ENCODE measurements around the gene SMOC2. TPM values are rescaled to one million over a fixed set of nuclear protein-coding genes. Genes with fewer than 3 reads are reported as not detected.

Gene SMOC2
- total RNA-seq, 4 donors from 2014 or later: 10.7 to 14.9 (median 13.7) TPM

DNA sequence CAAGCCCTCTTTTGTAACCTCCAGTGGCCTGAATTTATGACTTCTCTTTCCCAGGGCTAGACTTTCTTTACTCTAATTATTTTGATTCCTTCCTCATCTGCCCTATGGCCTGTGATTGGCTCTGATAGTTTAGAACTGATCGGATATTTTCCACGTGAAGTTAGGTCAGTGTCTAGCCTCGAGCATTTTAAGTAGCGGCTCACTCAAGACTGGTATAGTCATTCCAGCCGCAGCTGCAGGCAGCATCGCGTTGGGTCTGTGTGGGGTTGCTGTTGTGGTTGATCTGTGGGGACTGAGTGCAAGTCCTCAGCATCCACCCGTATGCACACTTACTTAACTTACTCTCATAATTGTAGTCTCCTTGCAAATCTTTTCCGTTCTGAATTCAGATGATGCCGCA, 105.7 kb downstream of the SMOC2 start:
- no peak for TF ChIP-seq POLR2A (IDR thresholded peaks at IDR 0.05)
- TF ChIP-seq, protein P1, sequence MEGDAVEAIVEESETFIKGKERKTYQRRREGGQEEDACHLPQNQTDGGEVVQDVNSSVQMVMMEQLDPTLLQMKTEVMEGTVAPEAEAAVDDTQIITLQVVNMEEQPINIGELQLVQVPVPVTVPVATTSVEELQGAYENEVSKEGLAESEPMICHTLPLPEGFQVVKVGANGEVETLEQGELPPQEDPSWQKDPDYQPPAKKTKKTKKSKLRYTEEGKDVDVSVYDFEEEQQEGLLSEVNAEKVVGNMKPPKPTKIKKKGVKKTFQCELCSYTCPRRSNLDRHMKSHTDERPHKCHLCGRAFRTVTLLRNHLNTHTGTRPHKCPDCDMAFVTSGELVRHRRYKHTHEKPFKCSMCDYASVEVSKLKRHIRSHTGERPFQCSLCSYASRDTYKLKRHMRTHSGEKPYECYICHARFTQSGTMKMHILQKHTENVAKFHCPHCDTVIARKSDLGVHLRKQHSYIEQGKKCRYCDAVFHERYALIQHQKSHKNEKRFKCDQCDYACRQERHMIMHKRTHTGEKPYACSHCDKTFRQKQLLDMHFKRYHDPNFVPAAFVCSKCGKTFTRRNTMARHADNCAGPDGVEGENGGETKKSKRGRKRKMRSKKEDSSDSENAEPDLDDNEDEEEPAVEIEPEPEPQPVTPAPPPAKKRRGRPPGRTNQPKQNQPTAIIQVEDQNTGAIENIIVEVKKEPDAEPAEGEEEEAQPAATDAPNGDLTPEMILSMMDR (IDR thresholded peaks at IDR 0.05): no peak
- no peak overlapping the region for H3K27ac ChIP-seq
- DNase-seq: no peak
- H3K4me1 ChIP-seq: no peaks in the 10 kb centered on the region
- H3K27me3 ChIP-seq: no peaks in the 10 kb centered on the region
- no peaks in the 10 kb centered on the region for H3K36me3 ChIP-seq
- H3K4me3 ChIP-seq: no peak overlapping the region
- no peaks in the 10 kb centered on the region for H3K9me3 ChIP-seq

DNA sequence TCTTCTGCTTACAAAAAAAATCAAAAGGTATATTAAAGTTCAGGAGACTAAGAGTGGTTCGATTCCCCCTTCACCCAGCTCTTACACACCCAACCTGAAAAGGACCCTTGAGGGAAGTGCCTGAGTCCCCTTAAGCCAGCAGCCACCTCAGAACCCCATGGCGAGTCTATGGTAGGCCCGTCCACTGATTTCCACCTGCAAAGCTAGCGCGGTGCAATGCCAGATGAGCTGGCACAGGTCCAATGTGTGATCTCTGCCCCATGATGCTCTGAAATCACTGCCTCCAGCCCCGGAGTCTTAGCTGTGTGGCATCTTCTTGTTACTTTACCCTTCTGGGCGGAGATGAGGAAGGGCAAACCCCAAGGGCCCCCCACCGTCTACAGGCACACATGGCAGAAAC, 109.3 kb downstream of the SMOC2 start:
- H3K27ac ChIP-seq: no peak overlapping the region
- DNase-seq: no peak
- H3K4me3 ChIP-seq: no peak overlapping the region
- no peaks in the 10 kb centered on the region for H3K36me3 ChIP-seq
- no peaks in the 10 kb centered on the region for H3K27me3 ChIP-seq
- no peaks in the 10 kb centered on the region for H3K9me3 ChIP-seq
- H3K4me1 ChIP-seq: no peaks in the 10 kb centered on the region
- TF ChIP-seq POLR2A (IDR thresholded peaks at IDR 0.05): no peak
- TF ChIP-seq, protein P1 (IDR thresholded peaks at IDR 0.05): no peak

DNA sequence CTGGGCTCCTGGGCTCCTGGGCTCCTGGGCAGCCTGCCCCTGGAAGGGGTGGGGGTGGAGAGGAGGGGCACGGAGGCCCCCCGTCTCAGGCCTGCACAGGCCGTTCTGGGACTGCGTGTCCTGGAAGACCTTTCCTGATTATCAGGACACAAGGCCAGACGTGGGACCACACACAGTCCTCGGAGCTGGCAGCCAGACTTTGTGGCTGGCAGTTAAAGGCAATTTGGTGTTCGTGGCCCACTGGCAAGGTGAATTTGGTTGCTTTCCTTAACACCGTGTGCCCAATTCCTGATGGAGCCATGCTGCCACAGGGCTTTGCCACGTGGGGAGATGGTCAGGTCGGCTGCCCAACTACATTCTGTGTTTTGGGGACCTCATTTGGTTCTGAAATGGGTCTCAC, 113.5 kb downstream of the SMOC2 start:
- Histone ChIP-seq H3K9me3 (no peaks in the 10 kb centered on the region), H3K27me3 (no peaks in the 10 kb centered on the region), H3K36me3 (no peaks in the 10 kb centered on the region), H3K4me3 (no peak overlapping the region), H3K27ac (no peak overlapping the region), H3K4me1 (no peaks in the 10 kb centered on the region)
- DNase-seq: no peak
- TF ChIP-seq POLR2A (IDR thresholded peaks at IDR 0.05): no peak

DNA sequence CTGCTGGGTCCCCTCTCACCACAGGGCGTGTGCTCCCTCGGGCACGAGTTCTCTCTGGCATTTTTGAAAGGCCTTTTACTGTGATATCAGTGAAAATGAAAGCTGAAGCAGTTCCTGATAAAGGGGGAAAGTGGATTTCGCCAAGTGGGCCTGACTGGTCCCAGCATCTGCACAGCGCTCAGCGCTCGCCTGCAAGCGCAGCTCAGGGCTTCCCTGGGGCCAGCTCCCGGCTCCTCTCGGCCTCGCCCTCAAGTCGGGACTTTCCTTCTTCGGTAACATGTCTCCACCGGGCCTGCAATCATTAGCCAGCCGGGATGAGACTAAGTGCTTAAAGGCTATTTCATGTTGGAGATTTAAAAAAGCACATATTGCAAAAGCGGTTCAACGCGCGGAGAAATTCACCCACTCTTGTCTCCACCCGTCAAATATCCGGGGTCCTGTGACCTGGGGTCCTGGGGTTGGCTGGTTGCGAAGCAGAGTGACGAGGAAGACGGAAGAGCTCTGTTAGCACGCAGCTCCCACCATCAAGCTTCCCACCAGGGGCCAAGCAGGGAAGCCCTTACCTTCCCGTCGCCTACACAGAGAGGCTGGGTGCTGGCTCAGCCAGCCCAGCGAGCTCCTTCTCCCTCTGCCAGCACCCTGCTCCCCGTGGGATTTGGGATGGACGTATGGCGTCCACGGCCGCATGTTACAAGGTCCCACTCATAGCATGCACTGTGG, 114.1 kb downstream of the SMOC2 start:
- H3K4me3 ChIP-seq: no peak overlapping the region
- H3K4me1 ChIP-seq: no peaks in the 10 kb centered on the region
- TF ChIP-seq, protein P1 (IDR thresholded peaks at IDR 0.05): no peak
- TF ChIP-seq POLR2A (IDR thresholded peaks at IDR 0.05): no peak
- H3K36me3 ChIP-seq: no peaks in the 10 kb centered on the region
- H3K9me3 ChIP-seq: no peaks in the 10 kb centered on the region
- no peak for DNase-seq
- no peak overlapping the region for H3K27ac ChIP-seq
- H3K27me3 ChIP-seq: no peaks in the 10 kb centered on the region

DNA sequence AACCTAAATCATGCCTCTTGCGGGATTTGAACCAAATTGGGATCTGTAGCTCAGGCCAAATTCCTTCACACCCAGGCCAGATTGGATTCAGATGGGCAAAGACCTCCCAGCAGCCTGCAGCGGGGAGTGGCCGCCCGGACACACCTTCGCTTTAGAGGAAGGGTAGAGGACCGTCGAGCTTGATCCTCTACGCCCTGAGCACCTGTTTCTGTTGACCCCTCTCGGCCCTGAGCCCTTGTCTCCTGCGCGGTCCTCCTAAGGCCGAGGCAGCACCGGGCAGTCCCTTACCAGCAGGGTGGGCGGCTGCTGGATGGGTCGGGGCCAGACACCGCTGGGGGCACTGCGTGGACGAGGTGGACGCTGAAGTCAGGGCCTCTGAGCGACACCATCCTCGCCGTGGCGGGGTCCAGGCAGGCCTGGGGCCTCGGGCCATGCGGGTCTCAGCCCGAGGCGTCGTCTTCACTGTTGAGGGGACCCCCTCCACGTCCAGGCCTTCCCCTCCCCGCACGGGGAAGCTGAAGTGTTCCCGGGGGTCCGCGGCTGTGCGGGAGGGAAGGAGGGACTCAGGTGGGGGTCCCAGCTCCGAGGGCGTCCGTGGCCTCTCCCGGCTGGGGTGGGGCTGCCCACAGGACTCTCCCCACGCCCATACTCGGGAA, 114.8 kb downstream of the SMOC2 start:
- DNase-seq: no peak
- Histone ChIP-seq H3K4me1 (no peaks in the 10 kb centered on the region), H3K27ac (no peak overlapping the region), H3K36me3 (no peaks in the 10 kb centered on the region), H3K9me3 (no peaks in the 10 kb centered on the region), H3K27me3 (no peaks in the 10 kb centered on the region), H3K4me3 (no peak overlapping the region)
- TF ChIP-seq, protein P1 (IDR thresholded peaks at IDR 0.05): no peak
- no peak for TF ChIP-seq POLR2A (IDR thresholded peaks at IDR 0.05)

DNA sequence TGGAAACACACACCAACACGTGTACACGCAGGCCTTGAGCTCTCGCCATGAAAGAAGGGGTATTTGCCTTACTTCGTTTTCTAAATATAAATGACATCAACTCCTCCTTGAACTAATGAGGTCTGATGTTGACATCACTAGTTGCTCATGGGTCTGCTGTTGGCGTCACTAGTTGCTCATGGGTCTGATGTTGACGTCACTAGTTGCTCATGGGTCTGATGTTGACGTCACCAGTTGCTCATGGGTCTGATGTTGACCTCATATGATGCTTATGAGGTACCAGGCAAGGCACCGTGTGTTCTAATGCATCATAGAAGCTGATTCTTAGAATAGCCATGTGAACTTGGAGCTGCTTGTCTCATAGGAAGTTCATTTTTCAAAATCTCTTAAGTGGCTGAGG, 116.5 kb downstream of the SMOC2 start:
- Histone ChIP-seq H3K27me3 (no peaks in the 10 kb centered on the region), H3K4me1 (no peaks in the 10 kb centered on the region), H3K4me3 (no peak overlapping the region), H3K27ac (no peak overlapping the region), H3K9me3 (no peaks in the 10 kb centered on the region), H3K36me3 (no peaks in the 10 kb centered on the region)
- no peak for DNase-seq
- no peak for TF ChIP-seq POLR2A (IDR thresholded peaks at IDR 0.05)
- TF ChIP-seq, protein P1 (IDR thresholded peaks at IDR 0.05): no peak

Measured in Peyer's patch (tissue), 4 donors.